SU-DHL-6 (cell line): Measurements from ENCODE around the gene PSMC3IP.

Experiments
- H2AFZ ChIP-seq: fragments of 200-600 bp; sonication (generic); 2 replicates; pipeline ENCODE4 v1.6.1; 2014; ENCODE audit warnings: low read depth, mild to moderate bottlenecking, moderate library complexity, mixed read lengths, antibody characterized with exemption, low read length; ENCODE audit not compliant: severe bottlenecking
- H3F3A ChIP-seq: fragments of 200-600 bp; shearing (Covaris generic); 2 replicates; pipeline ENCODE4 v1.6.0; 2016; ENCODE audit warnings: antibody characterized with exemption, mild to moderate bottlenecking; ENCODE audit not compliant: insufficient read depth
- H3K27ac ChIP-seq: fragments of 200-600 bp; sonication (generic); 2 replicates; pipeline ENCODE4 v1.5.1; 2016; ENCODE audit warnings: low read depth, mild to moderate bottlenecking, low read length, moderate library complexity, mixed read lengths
- H3K27me3 ChIP-seq: fragments of 200-600 bp; sonication (generic), shearing (Covaris generic); 2 replicates; pipeline ENCODE4 v1.6.0; 2014; ENCODE audit warnings: mild to moderate bottlenecking, low read length
- H3K36me3 ChIP-seq: fragments of 200-600 bp; sonication (generic); 2 replicates; pipeline ENCODE4 v1.6.1; 2014; ENCODE audit warnings: mild to moderate bottlenecking, low read length, mixed read lengths
- H3K4me2 ChIP-seq: fragments of 300-600, 200-600 bp; shearing (Covaris generic), sonication (generic); 2 replicates; pipeline ENCODE4 v1.6.0; 2014; ENCODE audit warnings: low read length, low read depth, mild to moderate bottlenecking; ENCODE audit not compliant: poor library complexity, severe bottlenecking
- H3K4me3 ChIP-seq: fragments of 200-600 bp; sonication (generic); 2 replicates; pipeline ENCODE4 v1.5.1; 2014; ENCODE audit warnings: antibody characterized with exemption, low read length, mild to moderate bottlenecking, mixed read lengths; ENCODE audit not compliant: insufficient read depth, poor library complexity, severe bottlenecking
- H3K79me2 ChIP-seq: fragments of 200-600 bp; sonication (generic); 2 replicates; pipeline ENCODE4 v1.6.1; 2014; ENCODE audit warnings: mild to moderate bottlenecking, low read length, moderate library complexity; ENCODE audit not compliant: insufficient read depth
- H3K9ac ChIP-seq: fragments of 200-600 bp; sonication (generic); 2 replicates; pipeline ENCODE4 v1.7.0; 2014; ENCODE audit warnings: mild to moderate bottlenecking, low read length
- H3K9me2 ChIP-seq: fragments of 200-600 bp; sonication (generic); replicated peaks from 2 replicates; pipeline ENCODE4 v1.6.1; 2014; ENCODE audit warnings: low read length; ENCODE audit not compliant: insufficient read depth
- H3K9me3 ChIP-seq: fragments of 200-600 bp; sonication (generic); 2 replicates; pipeline ENCODE4 v1.6.1; 2014; ENCODE audit warnings: low read length, mixed read lengths; ENCODE audit not compliant: insufficient read depth
- H4K20me1 ChIP-seq: fragments of 200-600 bp; sonication (generic); 2 replicates; pipeline ENCODE4 v1.6.1; 2014; ENCODE audit warnings: low read depth, mild to moderate bottlenecking, antibody characterized with exemption, low read length, moderate library complexity, mixed read lengths
- CTCF ChIP-seq: fragments of 200-600 bp; sonication (generic); IDR thresholded peaks from one replicate; pipeline ENCODE4 v1.5.1; 2017; ENCODE audit warnings: antibody characterized with exemption, mild to moderate bottlenecking, low read length, moderate library complexity; ENCODE audit not compliant: insufficient read depth, poor library complexity, severe bottlenecking
- EZH2phosphoT487 ChIP-seq: fragments of 200-600 bp; sonication (generic), shearing (Covaris generic); conservative IDR thresholded peaks from 2 replicates; pipeline ENCODE4 v1.6.1; 2018; ENCODE audit warnings: mild to moderate bottlenecking, antibody characterized with exemption, low read length, moderate library complexity, mixed read lengths

PSMC3IP gene

GRCh38 chr17:42590886-42591285, 13.4 kb upstream of the PSMC3IP start:
- H4K20me1 ChIP-seq, result no peaks in the 10 kb centered on the region
- H3K9me2 ChIP-seq, result no peaks in the 10 kb centered on the region
- no peak overlapping the region for H3K27ac ChIP-seq
- no peaks in the 10 kb centered on the region for H3K36me3 ChIP-seq
- no peak for TF ChIP-seq EZH2phosphoT487
- TF ChIP-seq CTCF, result no peak
- no peaks in the 10 kb centered on the region for H3K27me3 ChIP-seq
- no peak overlapping the region for H3K9ac ChIP-seq
- no peak overlapping the region for H3K4me2 ChIP-seq
- H3K9me3 ChIP-seq, result no peaks in the 10 kb centered on the region
- no peaks in the 10 kb centered on the region for H3K79me2 ChIP-seq
- no peak overlapping the region for H3K4me3 ChIP-seq
- H2AFZ ChIP-seq, result no peak overlapping the region
- H3F3A ChIP-seq, result peaks cover 19% of the 10 kb centered on the region

- Histone ChIP-seq H2AFZ (peak overlapping the region; percentile 10), H3K4me2 (peak overlapping the region; percentile 48), H3K9me2 (no peaks in the 10 kb centered on the region), H3K27me3 (no peaks in the 10 kb centered on the region), H3K36me3 (0 out of 2 replicates have a peak, but pooled peaks cover 2% of the 10 kb centered on the region), H3K4me3 (no peak overlapping the region), H3K79me2 (no peaks in the 10 kb centered on the region), H3K27ac (peak overlapping the region; percentile 83), H3K9me3 (no peaks in the 10 kb centered on the region), H3K9ac (peak overlapping the region; percentile 22), H3F3A (peaks cover 19% of the 10 kb centered on the region), H4K20me1 (no peaks in the 10 kb centered on the region)
- TF ChIP-seq CTCF, result no peak
- TF ChIP-seq EZH2phosphoT487, result no peak
These were observed 9.1 kb upstream of the PSMC3IP start for GRCh38 chr17:42586514-42587230.

DNA sequence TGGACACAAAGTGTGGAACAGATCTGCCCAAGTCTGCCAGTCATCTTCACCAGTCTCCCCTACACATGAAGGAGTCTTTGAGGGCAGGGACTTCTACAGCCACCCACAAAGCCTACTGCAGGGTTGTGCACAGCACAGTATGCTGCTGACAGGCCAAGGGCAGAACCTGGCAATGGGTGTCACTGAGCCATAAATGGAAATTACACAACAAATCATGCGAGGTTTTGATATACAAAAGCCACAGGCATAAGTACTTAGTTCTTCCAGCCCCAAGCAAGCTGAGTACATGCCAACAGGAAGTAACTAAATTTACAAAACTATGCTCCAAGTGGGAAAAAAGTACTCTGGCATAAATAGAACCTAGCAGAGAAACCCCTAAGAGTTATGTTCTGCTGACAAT, 7.8 kb upstream of the PSMC3IP start:
- no peak overlapping the region for H3K27ac ChIP-seq
- no peak overlapping the region for H2AFZ ChIP-seq
- H3K27me3 ChIP-seq, result no peaks in the 10 kb centered on the region
- H3K36me3 ChIP-seq, result 0 out of 2 replicates have a peak, but pooled peaks cover 2% of the 10 kb centered on the region
- no peaks in the 10 kb centered on the region for H3K9me2 ChIP-seq
- H3K4me3 ChIP-seq, result no peak overlapping the region
- H3K4me2 ChIP-seq, result no peak overlapping the region
- no peaks in the 10 kb centered on the region for H3K79me2 ChIP-seq
- TF ChIP-seq EZH2phosphoT487, result no peak
- no peak for TF ChIP-seq CTCF
- no peak overlapping the region for H3K9ac ChIP-seq
- peaks cover 19% of the 10 kb centered on the region for H3F3A ChIP-seq
- H4K20me1 ChIP-seq, result no peaks in the 10 kb centered on the region
- no peaks in the 10 kb centered on the region for H3K9me3 ChIP-seq
